Smooth muscle cell (in vitro differentiated cells): Measurements from ENCODE around the gene TOGARAM2. TPM values are rescaled to one million over a fixed set of nuclear protein-coding genes. Genes with fewer than 3 reads are reported as not detected.

Experiments used
- DNase-seq: peaks from one replicate; lab custom pipeline; 2025; ENCODE audit not compliant: unreplicated experiment; lab: John Stamatoyannopoulos, UW
- H2AFZ ChIP-seq: fragments of 200-600 bp; sonication (generic); 2 replicates; pipeline ENCODE4 v1.6.0; 2016; ENCODE audit warnings: antibody characterized with exemption, low read depth, mild to moderate bottlenecking
- H3F3A ChIP-seq: fragments of 200-600 bp; sonication (generic); 2 replicates; pipeline ENCODE4 v1.6.0; 2017; ENCODE audit warnings: antibody characterized with exemption, low read depth
- H3K27ac ChIP-seq: fragments of 200-600 bp; sonication (generic); 2 replicates; pipeline ENCODE4 v1.5.1; 2016; ENCODE audit warnings: low read depth, mild to moderate bottlenecking
- H3K27me3 ChIP-seq: fragments of 200-600 bp; sonication (generic); 2 replicates; pipeline ENCODE4 v1.6.1; 2016; ENCODE audit warnings: low read depth, mild to moderate bottlenecking
- H3K36me3 ChIP-seq: fragments of 200-600 bp; sonication (generic); 2 replicates; pipeline ENCODE4 v1.5.1; 2016; ENCODE audit warnings: low read depth
- H3K4me1 ChIP-seq: fragments of 200-600 bp; sonication (generic); 2 replicates; pipeline ENCODE4 v1.5.1; 2016; ENCODE audit warnings: low read depth
- H3K4me2 ChIP-seq: fragments of 200-600 bp; sonication (generic); 2 replicates; pipeline ENCODE4 v1.6.0; 2016; ENCODE audit warnings: mild to moderate bottlenecking
- H3K4me3 ChIP-seq: fragments of 200-600 bp; sonication (generic); 2 replicates; pipeline ENCODE4 v1.5.1; 2016; ENCODE audit warnings: mild to moderate bottlenecking
- H3K79me2 ChIP-seq: fragments of 200-600 bp; sonication (generic); 2 replicates; pipeline ENCODE4 v1.6.0; 2016; ENCODE audit warnings: low read depth, mild to moderate bottlenecking
- H3K9ac ChIP-seq: fragments of 200-600 bp; sonication (generic); 2 replicates; pipeline ENCODE4 v1.6.0; 2016; ENCODE audit warnings: low read depth
- H3K9me3 ChIP-seq: fragments of 200-600 bp; sonication (generic); replicated peaks from 2 replicates; pipeline ENCODE4 v1.5.1; 2016; ENCODE audit warnings: low read depth
- H4K20me1 ChIP-seq: fragments of 200-600 bp; sonication (generic); 2 replicates; pipeline ENCODE4 v1.6.0; 2016; ENCODE audit warnings: low read depth
- WGBS: methylation state at CpG from one replicate; pipeline ENCODE4 v1.1.7; 2016; ENCODE audit warnings: low lambda C conversion rate; 5-methylcytosine and 5-hydroxymethylcytosine counted together
- polyA plus RNA-seq: library from polyadenylated mRNA; unstranded; fragments of >200 nt; fragmentation: Nextera tagmentation; extraction: Ambion mirVana; gene quantifications from 2 replicates; pipeline ENCODE4 v1.2.1, GENCODE V29; 2016
- total RNA-seq: library from RNA; depleted of rRNA; stranded (reverse); fragments of >200 nt; gene quantifications from 2 replicates; pipeline ENCODE4 v1.2.3, GENCODE V29; 2014
- TF ChIP-seq, protein P1 (sequence below): fragments of 200-600 bp; sonication (generic); IDR thresholded peaks from 2 replicates; pipeline ENCODE4 v1.5.1; 2017; ENCODE audit warnings: borderline replicate concordance, mild to moderate bottlenecking, antibody characterized with exemption; ENCODE audit not compliant: insufficient read depth, poor library complexity, severe bottlenecking

TOGARAM2 gene
- total and polyA plus RNA-seq, 2 experiments from 2014 or later, result 0.72 to 1.1 TPM

- H4K20me1 ChIP-seq, result no peaks in the 10 kb centered on the region
- no peaks in the 10 kb centered on the region for H3K79me2 ChIP-seq
- TF ChIP-seq, protein P1, sequence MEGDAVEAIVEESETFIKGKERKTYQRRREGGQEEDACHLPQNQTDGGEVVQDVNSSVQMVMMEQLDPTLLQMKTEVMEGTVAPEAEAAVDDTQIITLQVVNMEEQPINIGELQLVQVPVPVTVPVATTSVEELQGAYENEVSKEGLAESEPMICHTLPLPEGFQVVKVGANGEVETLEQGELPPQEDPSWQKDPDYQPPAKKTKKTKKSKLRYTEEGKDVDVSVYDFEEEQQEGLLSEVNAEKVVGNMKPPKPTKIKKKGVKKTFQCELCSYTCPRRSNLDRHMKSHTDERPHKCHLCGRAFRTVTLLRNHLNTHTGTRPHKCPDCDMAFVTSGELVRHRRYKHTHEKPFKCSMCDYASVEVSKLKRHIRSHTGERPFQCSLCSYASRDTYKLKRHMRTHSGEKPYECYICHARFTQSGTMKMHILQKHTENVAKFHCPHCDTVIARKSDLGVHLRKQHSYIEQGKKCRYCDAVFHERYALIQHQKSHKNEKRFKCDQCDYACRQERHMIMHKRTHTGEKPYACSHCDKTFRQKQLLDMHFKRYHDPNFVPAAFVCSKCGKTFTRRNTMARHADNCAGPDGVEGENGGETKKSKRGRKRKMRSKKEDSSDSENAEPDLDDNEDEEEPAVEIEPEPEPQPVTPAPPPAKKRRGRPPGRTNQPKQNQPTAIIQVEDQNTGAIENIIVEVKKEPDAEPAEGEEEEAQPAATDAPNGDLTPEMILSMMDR, result no peak
- no peak overlapping the region for H3K27ac ChIP-seq
- H3K4me2 ChIP-seq, result no peak overlapping the region
- H3K9ac ChIP-seq, result no peak overlapping the region
- H3K9me3 ChIP-seq, result no peaks in the 10 kb centered on the region
- no peaks in the 10 kb centered on the region for H3K27me3 ChIP-seq
- peaks cover 10% of the 10 kb centered on the region for H3K4me1 ChIP-seq
- no peak overlapping the region for H2AFZ ChIP-seq
- no peaks in the 10 kb centered on the region for H3F3A ChIP-seq
- peaks cover 27% of the 10 kb centered on the region for H3K36me3 ChIP-seq
- 94% methylated on average over 2 of the region's 2 CpGs for WGBS
- H3K4me3 ChIP-seq, result no peak overlapping the region
- no peak for DNase-seq
These were observed 32.9 kb upstream of the TOGARAM2 start for GRCh38 chr2:28948160-28948559.

DNA sequence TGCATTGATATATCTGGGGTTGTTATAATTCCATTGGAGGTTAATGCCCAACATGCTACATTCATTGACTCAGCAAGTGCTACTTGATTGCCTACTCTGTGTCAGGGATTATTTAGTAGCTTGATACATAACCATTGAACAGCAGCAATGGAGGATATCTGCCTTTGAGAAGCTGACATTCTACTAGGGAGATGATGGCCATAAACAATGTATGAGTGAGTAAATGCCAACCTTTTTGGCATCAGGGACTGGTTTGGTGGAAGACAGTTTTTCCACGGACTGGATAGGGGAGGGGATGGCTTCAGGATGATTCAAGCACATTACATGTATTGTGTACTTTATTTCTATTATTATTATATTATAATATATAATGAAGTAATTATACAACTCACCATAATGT, 31.9 kb upstream of the TOGARAM2 start:
- no peak overlapping the region for H2AFZ ChIP-seq
- no peak overlapping the region for H3K27ac ChIP-seq
- no peaks in the 10 kb centered on the region for H3K79me2 ChIP-seq
- H3K9ac ChIP-seq, result no peak overlapping the region
- no peaks in the 10 kb centered on the region for H3K27me3 ChIP-seq
- TF ChIP-seq, protein P1, result no peak
- no peak for DNase-seq
- H3K36me3 ChIP-seq, result peaks cover 24% of the 10 kb centered on the region
- no peak overlapping the region for H3K4me3 ChIP-seq
- no peaks in the 10 kb centered on the region for H3F3A ChIP-seq
- no peaks in the 10 kb centered on the region for H3K9me3 ChIP-seq
- 100% methylated on average over 1 of the region's 1 CpG for WGBS
- H3K4me1 ChIP-seq, result peaks cover 10% of the 10 kb centered on the region
- no peak overlapping the region for H3K4me2 ChIP-seq
- H4K20me1 ChIP-seq, result no peaks in the 10 kb centered on the region

DNA sequence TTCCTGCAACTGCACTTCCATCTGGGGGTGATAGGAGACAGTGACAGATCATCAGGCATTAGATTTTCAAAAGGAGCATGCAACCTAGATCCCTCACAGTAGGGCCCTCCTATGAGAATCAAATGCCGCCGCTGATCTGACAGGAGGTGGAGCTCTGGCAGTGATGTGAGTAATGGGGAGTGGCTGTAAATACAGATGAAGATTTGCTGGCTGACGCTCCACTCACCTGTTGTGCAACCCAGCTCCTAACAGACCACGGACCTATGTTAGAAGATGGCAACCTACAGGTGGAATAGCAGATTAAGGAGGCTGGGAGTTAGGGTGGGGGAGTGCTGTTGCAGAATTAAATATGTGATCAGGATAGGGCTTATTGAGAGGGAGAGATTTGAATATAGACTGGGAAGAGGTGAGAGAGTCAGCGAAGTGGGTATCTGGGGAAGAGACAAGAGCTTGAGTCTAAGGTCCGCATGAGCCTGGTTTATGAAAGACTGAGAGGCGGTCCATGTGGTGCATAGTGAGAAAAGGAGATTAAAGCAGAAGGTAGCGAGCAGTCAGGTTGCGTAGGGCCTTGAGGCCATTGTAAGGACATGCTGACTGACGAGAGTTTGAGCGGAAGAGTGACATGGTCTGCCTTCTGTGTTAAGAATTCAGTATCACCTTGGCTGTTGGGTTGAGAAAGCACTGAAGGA, 31.3 kb upstream of the TOGARAM2 start:
- Histone ChIP-seq H3K9me3 (no peaks in the 10 kb centered on the region), H2AFZ (no peak overlapping the region), H3F3A (no peaks in the 10 kb centered on the region), H4K20me1 (no peaks in the 10 kb centered on the region), H3K9ac (no peak overlapping the region), H3K4me2 (no peak overlapping the region), H3K79me2 (no peaks in the 10 kb centered on the region), H3K4me3 (no peak overlapping the region), H3K4me1 (peaks cover 10% of the 10 kb centered on the region), H3K27ac (no peak overlapping the region), H3K27me3 (no peaks in the 10 kb centered on the region), H3K36me3 (peaks cover 19% of the 10 kb centered on the region)
- TF ChIP-seq, protein P1, result no peak
- WGBS, result 85% methylated on average over 11 of the region's 11 CpGs
- no peak for DNase-seq
